GM23338 (cell line): ENCODE measurements around the gene CPO.

Experiments used
- CREB1 ChIP-seq: fragments of 250-450 bp; sonication (Bioruptor Pico); IDR thresholded peaks from 2 replicates; pipeline ENCODE4 v1.5.0; 2020; ENCODE audit warnings: low read depth, mild to moderate bottlenecking, moderate library complexity
- CTCF ChIP-seq, 2 experiments: fragments of 200-600 bp in 1 of 2; sonication (generic) in 1 of 2; conservative IDR thresholded peaks; 2 replicates each; pipeline versions ENCODE4 v1.5.1 to v1.6.1; 2016 to 2017; ENCODE audit warnings: antibody characterized with exemption in 2 of 2, low read depth in 2 of 2, mild to moderate bottlenecking in 2 of 2, moderate library complexity in 1 of 2
- ETS1 ChIP-seq: IDR thresholded peaks from 2 replicates; pipeline ENCODE4 v1.6.1; 2016; ENCODE audit warnings: antibody characterized with exemption
- EZH2 ChIP-seq: fragments of 200-600 bp; sonication (generic); IDR thresholded peaks from one replicate; pipeline ENCODE4 v1.8.0; 2017; ENCODE audit warnings: antibody characterized with exemption, mild to moderate bottlenecking, low read depth; ENCODE audit not compliant: unreplicated experiment
- EZH2phosphoT487 ChIP-seq: fragments of 200-600 bp; sonication (generic); IDR thresholded peaks from one replicate; pipeline ENCODE4 v1.8.1; 2018; ENCODE audit warnings: antibody characterized with exemption; ENCODE audit not compliant: unreplicated experiment
- JUNB ChIP-seq: IDR thresholded peaks from one replicate; pipeline ENCODE4 v1.6.1; 2016; ENCODE audit warnings: antibody characterized with exemption; ENCODE audit not compliant: unreplicated experiment
- NANOG ChIP-seq: IDR thresholded peaks from 2 replicates; pipeline ENCODE4 v1.6.1; 2016; ENCODE audit warnings: antibody characterized with exemption, borderline replicate concordance
- POLR2AphosphoS5 ChIP-seq: IDR thresholded peaks from 2 replicates; pipeline ENCODE4 v1.6.1; 2016; ENCODE audit warnings: antibody characterized with exemption, low read depth
- REST ChIP-seq: IDR thresholded peaks from one replicate; pipeline ENCODE4 v1.6.1; 2018; ENCODE audit warnings: antibody characterized with exemption; ENCODE audit not compliant: unreplicated experiment
- STAT1 ChIP-seq: IDR thresholded peaks from one replicate; pipeline ENCODE4 v1.6.1; 2016; ENCODE audit warnings: antibody characterized with exemption; ENCODE audit not compliant: unreplicated experiment
- ZNF114 ChIP-seq: fragments of 250-450 bp; sonication (Bioruptor Pico); IDR thresholded peaks from 2 replicates; pipeline ENCODE4 v1.5.0; 2020; ENCODE audit warnings: mild to moderate bottlenecking, moderate library complexity
- ZNF331 ChIP-seq: fragments of 250-450 bp; sonication (Bioruptor Pico); IDR thresholded peaks from 2 replicates; pipeline ENCODE4 v1.5.0; 2020; ENCODE audit warnings: low read depth, mild to moderate bottlenecking, moderate library complexity
- ZNF462 ChIP-seq: fragments of 250-450 bp; sonication (Bioruptor Pico); IDR thresholded peaks from 2 replicates; pipeline ENCODE4 v1.5.0; 2020; ENCODE audit warnings: mild to moderate bottlenecking, moderate library complexity

- TF ChIP-seq EZH2 (no peak), CTCF (conservative IDR thresholded peaks at IDR 0.05; ENCODE audit: low read depth in 2 of 2) (no peak), POLR2AphosphoS5 (no peak), EZH2phosphoT487 (no peak), STAT1 (no peak), REST (no peak), JUNB (no peak), ZNF331 (CRISPR knock-in tag) (no peak), ETS1 (no peak), CREB1 (no peak), NANOG (no peak), ZNF462 (CRISPR knock-in tag) (no peak), ZNF114 (no peak)
Observed at GRCh38 chr2:206987810-206988209, 48.5 kb downstream of the CPO start.
